OCI-LY3 (cell line): ENCODE data around the gene CTNND2.

Source experiments
- EZH2phosphoT487 ChIP-seq: fragments of 200-600 bp; shearing (Covaris generic); IDR thresholded peaks from 2 replicates; pipeline ENCODE4 v1.6.1; 2018; ENCODE audit warnings: antibody characterized with exemption, mixed run types, low read depth
- TF ChIP-seq, protein P1 (sequence below): fragments of 200-600, 300-600 bp; sonication (generic); IDR thresholded peaks from 2 replicates; pipeline ENCODE4 v1.5.1; 2014; ENCODE audit warnings: antibody characterized with exemption, low read length, low read depth

DNA sequence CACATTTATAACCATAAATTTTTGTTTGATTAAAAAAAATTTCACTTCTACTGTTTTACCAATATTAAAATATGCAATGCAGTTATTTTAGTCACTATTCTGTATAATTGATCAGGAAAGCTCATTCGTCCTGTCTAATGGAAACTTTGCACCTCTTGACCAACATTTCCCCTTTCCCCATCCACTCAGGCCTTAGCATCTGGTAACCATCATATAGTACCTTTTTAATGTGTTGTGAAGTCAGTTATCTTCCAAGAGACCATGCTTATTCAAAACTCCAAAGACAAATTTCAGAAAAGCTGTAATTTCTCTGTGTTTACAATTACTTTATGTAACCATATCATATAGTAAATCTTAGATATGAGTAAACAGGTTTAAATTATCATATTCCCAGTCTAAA lies 145.9 kb downstream of the CTNND2 start:
- TF ChIP-seq, protein P1, sequence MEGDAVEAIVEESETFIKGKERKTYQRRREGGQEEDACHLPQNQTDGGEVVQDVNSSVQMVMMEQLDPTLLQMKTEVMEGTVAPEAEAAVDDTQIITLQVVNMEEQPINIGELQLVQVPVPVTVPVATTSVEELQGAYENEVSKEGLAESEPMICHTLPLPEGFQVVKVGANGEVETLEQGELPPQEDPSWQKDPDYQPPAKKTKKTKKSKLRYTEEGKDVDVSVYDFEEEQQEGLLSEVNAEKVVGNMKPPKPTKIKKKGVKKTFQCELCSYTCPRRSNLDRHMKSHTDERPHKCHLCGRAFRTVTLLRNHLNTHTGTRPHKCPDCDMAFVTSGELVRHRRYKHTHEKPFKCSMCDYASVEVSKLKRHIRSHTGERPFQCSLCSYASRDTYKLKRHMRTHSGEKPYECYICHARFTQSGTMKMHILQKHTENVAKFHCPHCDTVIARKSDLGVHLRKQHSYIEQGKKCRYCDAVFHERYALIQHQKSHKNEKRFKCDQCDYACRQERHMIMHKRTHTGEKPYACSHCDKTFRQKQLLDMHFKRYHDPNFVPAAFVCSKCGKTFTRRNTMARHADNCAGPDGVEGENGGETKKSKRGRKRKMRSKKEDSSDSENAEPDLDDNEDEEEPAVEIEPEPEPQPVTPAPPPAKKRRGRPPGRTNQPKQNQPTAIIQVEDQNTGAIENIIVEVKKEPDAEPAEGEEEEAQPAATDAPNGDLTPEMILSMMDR, result no peak
- no peak for TF ChIP-seq EZH2phosphoT487
